ENCODE results near the gene WTAP. TPM values are rescaled to one million over a fixed set of nuclear protein-coding genes. Genes with fewer than 3 reads are reported as not detected.
A peak's percentile ranks its signal among the peaks of the same experiment; 100 is the strongest.
"Not testable (repeated sequence)": the region's sequence is repeated elsewhere in the genome, so short reads cannot be mapped to it uniquely, and the experiment has no call there.

WTAP gene
- total RNA-seq, 1 donor from 2014 or later: 78.4 TPM

DNA sequence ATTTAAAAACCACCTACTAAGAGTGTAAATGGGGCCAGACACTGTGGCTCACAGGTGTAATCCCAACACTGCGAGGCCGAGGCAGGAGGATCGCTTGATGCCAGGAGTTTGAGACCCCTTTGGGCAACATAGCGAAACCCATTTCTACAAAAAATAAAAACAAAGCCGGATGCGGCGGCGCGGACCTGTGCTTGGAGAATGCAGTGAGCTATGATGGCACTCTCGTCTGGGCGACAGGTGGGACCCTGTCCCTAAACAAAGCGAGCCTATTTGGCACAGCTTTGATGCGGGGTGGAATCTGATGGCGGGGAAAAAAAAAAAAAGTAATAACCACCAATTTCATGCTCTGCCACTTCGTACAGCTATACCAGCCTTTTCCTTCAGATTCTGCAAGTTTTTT is 61.0 kb downstream of the WTAP start:
- intact Hi-C loops (cut with DNase I): no loop called here
- DNase-seq (no peak), ATAC-seq (no peak)
- Histone ChIP-seq H3K4me3 (peak overlapping the region; percentile 99), H3K36me3 (peaks cover 58% of the 10 kb centered on the region), H3K27ac (no peak overlapping the region), H3K9me3 (no peaks in the 10 kb centered on the region), H3K4me1 (peaks cover 46% of the 10 kb centered on the region), H3K27me3 (ENCODE audit: low read depth) (no peaks in the 10 kb centered on the region)
- no peak for TF ChIP-seq CTCF (IDR thresholded peaks at IDR 0.05)

GRCh38 chr6:159788753-159789376 is 61.6 kb downstream of the WTAP start:
- ATAC-seq (peak; percentile 14 to 22), DNase-seq (peak; percentile 63)
- no peaks in the 10 kb centered on the region for H3K27me3 ChIP-seq (ENCODE audit: low read depth)
- TF ChIP-seq CTCF (IDR thresholded peaks at IDR 0.05): no peak
- intact Hi-C loops (cut with DNase I): no loop called here
- peak overlapping the region; percentile 99 for H3K4me3 ChIP-seq
- no peaks in the 10 kb centered on the region for H3K9me3 ChIP-seq
- H3K27ac ChIP-seq: peak overlapping the region; percentile 91
- peaks cover 58% of the 10 kb centered on the region for H3K36me3 ChIP-seq
- peaks cover 46% of the 10 kb centered on the region for H3K4me1 ChIP-seq

DNA sequence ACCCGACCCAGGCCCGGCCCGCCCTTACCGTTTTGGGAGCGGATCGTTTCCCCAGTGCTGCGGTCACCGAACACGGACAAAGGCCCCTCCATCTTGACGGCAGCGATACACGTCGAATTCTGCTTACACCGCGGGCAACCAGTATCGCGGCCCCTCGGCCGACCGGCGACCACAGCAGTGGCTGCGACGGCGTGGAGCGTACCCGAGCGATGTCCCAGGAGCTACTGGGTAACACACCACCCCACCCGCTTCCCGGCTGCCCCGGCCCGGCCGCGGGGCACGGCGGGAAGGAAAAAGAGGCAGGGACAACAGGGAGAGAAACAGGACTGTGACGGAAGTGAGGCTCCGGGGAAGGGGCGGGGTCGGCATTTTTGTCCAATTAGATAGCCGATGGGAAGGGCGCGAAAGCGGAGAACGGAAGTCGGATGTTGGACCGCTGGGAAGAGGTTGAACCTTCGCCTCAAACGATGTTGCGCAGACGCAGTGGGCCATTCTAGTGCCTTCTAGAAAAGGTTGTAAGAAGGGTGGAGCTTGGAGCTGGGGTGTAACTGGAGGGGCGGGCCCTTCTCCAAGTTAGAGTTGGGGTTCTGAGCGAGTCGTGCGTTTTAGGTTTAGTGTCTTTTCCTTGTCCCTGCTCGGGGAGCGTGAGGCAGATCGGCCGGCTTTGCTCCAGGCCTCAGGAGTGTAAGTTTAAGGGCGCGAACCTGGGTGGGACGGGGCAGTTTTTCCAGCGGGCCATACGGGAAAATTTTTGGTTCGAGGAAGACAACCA is 62.3 kb downstream of the WTAP start, which contains the start of gene TCP1:
Gene TCP1, minus strand, starts transcription at position 226 of the 772 bp plus-strand sequence. Its CDS starts 134 bp downstream, at position 92.
- no peaks in the 10 kb centered on the region for H3K27me3 ChIP-seq (ENCODE audit: low read depth)
- peak within 1 kb of the TSS; percentile 99 for H3K4me3 ChIP-seq

DNA sequence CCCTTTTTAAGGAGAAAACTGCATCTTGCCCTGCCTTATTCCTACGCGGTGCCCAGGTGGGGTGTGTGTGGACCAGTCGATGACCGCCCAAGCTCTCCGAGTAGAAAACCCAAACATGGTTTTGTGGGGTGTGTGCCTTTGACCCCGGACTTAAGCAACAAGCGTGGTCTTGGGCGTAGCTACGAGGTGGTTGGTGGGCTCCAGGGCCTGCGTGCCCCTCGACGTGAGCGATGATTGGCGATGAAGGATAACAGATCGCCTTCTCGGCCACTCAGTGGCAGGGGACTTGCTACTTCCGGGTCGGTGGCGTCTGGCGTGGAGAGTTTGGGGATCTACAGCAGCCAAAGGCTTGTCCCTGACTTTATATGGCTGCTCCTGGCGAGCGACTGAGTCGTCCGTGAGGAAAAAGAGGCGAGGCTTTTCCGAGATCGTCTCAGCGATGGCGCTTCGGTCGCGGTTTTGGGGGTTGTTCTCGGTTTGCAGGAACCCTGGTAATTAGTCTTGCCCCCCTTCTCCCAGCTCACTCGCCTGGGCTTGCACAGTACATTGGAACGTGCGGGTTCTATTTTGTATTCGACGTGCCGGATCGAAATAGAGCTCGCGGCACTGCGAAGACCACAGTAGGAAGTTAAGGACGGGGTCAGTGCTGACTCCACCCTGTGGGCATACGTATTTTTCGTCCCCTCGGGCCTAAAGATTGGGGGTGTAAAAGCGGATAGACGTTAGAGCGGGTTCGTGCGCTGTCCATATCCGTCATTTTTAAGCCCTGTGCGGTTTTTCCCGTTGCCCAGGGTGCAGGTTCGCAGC is 63.0 kb downstream of the WTAP start, which contains the start of gene MRPL18:
Gene MRPL18, plus strand, starts transcription at position 319 of the 807 bp plus-strand sequence. Its CDS starts 121 bp downstream, at position 440.
- Histone ChIP-seq H3K9me3 (no peaks in the 10 kb centered on the region), H3K4me3 (peak within 1 kb of the TSS; percentile 99), H3K27ac (peak within 1 kb of the TSS; percentile 91), H3K27me3 (ENCODE audit: low read depth) (no peaks in the 10 kb centered on the region), H3K36me3 (peaks cover 55% of the 10 kb centered on the region), H3K4me1 (peaks cover 46% of the 10 kb centered on the region)
- intact Hi-C loops (cut with DNase I): no loop called here
- TF ChIP-seq CTCF (IDR thresholded peaks at IDR 0.05): no peak
- DNase-seq (peak; percentile 95), ATAC-seq (peak; percentile 94 to 95)

More for the DNA sequence above, 62.3 kb downstream of the WTAP start, which contains the start of gene TCP1:
- no peaks in the 10 kb centered on the region for H3K9me3 ChIP-seq
- H3K4me1 ChIP-seq: peaks cover 46% of the 10 kb centered on the region
- intact Hi-C loops (cut with DNase I): no loop called here
- DNase-seq (peak; percentile 100), ATAC-seq (peak; percentile 95)
- peaks cover 58% of the 10 kb centered on the region for H3K36me3 ChIP-seq
- H3K27ac ChIP-seq: peak within 1 kb of the TSS; percentile 91
- no peak for TF ChIP-seq CTCF (IDR thresholded peaks at IDR 0.05)

DNA sequence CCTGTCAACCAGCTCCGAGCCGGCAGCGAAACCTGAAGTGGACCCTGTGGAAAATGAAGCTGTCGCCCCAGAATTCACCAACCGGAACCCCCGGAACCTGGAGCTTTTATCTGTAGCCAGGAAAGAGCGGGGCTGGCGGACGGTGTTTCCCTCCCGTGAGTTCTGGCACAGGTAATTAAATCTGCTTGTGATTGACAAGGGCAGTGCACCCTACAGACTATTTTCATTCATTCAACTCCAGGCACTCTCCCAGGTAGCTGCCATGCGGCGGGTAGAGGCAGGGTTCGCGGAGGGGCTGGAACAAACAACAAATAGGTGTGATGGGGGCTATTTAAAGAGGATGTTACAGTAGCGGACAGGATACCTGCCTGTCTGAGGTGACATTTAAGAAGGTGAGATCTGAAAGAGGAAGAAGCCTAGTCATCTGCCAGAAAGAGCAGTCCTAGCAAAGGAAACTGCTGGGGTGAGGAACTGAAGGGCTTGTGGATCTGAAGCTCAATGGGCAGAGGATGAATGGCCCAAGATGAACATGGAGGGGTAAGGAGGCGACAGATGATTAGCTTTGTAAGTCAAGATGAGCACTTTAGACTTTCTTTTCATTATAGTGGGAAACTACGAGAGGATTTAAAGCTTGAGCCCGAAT is 63.8 kb downstream of the WTAP start:
- intact Hi-C loops (cut with DNase I): no loop called here
- Histone ChIP-seq H3K36me3 (peaks cover 51% of the 10 kb centered on the region), H3K27me3 (ENCODE audit: low read depth) (no peaks in the 10 kb centered on the region), H3K9me3 (no peaks in the 10 kb centered on the region), H3K4me1 (peaks cover 42% of the 10 kb centered on the region), H3K4me3 (peak overlapping the region; percentile 99), H3K27ac (peak overlapping the region; percentile 91)
- ATAC-seq (no peak), DNase-seq (no peak)
- TF ChIP-seq CTCF (IDR thresholded peaks at IDR 0.05): no peak

DNA sequence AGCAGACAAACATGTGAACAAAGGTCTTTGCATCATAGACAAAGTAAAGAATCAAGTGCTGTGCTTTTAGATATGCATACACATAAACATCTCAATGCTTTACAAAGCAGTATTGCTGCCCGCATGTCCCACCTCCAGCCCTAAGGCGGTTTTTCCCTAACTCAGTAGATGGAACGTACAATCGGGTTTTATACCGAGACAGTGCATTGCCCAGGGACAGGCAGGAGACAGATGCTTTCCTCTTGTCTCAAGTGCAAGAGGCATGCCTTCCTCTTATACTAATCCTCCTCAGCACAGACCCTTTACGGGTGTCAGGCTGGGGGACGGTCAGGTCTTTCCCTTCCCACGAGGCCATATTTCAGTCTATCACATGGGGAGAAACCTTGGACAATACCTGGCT is 67.7 kb downstream of the WTAP start:
- H3K4me3 ChIP-seq; ATAC-seq; H3K9me3 ChIP-seq; H3K27me3 ChIP-seq (ENCODE audit: low read depth); intact Hi-C loops (cut with DNase I); DNase-seq: not testable (repeated sequence)
- Histone ChIP-seq H3K4me1 (peaks cover 19% of the 10 kb centered on the region), H3K27ac (peak overlapping the region; percentile 61), H3K36me3 (peaks cover 70% of the 10 kb centered on the region)

Measured in lower lobe of right lung (tissue), 2 donors.